WTC11 (cell line): Measurements from ENCODE around the gene SMIM12. TPM values are rescaled to one million over a fixed set of nuclear protein-coding genes. Genes with fewer than 3 reads are reported as not detected.

ENCODE experiments used
- ATAC-seq: fragments of 200-7000 bp; cut with Tn5 transposase; 2 replicates; pipeline ENCODE4 v1.10.0; 2021; ENCODE audit warnings: mild to moderate bottlenecking, moderate library complexity
- CTCF ChIA-PET: fragments of 300-600 bp; sonication (Branson Sonifier 250); formaldehyde crosslinking; loops from one replicate; lab custom pipeline; 2021; ENCODE audit warnings: antibody characterized with exemption; lab: Charles Lee
- POLR2A ChIA-PET: fragments of 350-600 bp; sonication (Branson Sonifier 250); formaldehyde crosslinking; loops from one replicate; lab custom pipeline; 2021; ENCODE audit warnings: antibody characterized with exemption; lab: Charles Lee
- DNase-seq: peaks from one replicate; pipeline ENCODE4 v3.0.0; 2021; ENCODE audit warnings: low spot score
- H3K27ac Mint-ChIP-seq: 2 replicates; pipeline ENCODE4 v1.8.0; 2021; ENCODE audit warnings: mixed read lengths
- H3K27me3 Mint-ChIP-seq: 2 replicates; pipeline ENCODE4 v1.8.0; 2021; ENCODE audit warnings: low read depth, mild to moderate bottlenecking, moderate library complexity, mixed read lengths
- H3K36me3 Mint-ChIP-seq: 2 replicates; pipeline ENCODE4 v1.8.0; 2021; ENCODE audit warnings: mixed read lengths
- H3K4me1 Mint-ChIP-seq: 2 replicates; pipeline ENCODE4 v1.8.0; 2022; ENCODE audit warnings: mixed read lengths
- H3K4me3 Mint-ChIP-seq: 2 replicates; pipeline ENCODE4 v1.8.0; 2021; ENCODE audit warnings: mild to moderate bottlenecking, moderate library complexity, mixed read lengths
- H3K9me3 Mint-ChIP-seq: 2 replicates; pipeline ENCODE4 v1.8.0; 2021; ENCODE audit warnings: mixed read lengths
- CTCF ChIP-seq: fragments of 200-600 bp; IDR thresholded peaks from 2 replicates; pipeline ENCODE4 v1.8.0; 2022; ENCODE audit warnings: antibody characterized with exemption
- E2F1 ChIP-seq: sonication (generic); formaldehyde crosslinking; IDR thresholded peaks from 2 replicates; pipeline ENCODE4 v1.8.0; 2022; ENCODE audit warnings: mild to moderate bottlenecking, missing genetic modification reagents
- ELF4 ChIP-seq: sonication (generic); formaldehyde crosslinking; IDR thresholded peaks from 2 replicates; pipeline ENCODE4 v1.8.1; 2022; ENCODE audit warnings: low read depth, mild to moderate bottlenecking, moderate library complexity, missing genetic modification reagents
- ETV6 ChIP-seq: sonication (generic); formaldehyde crosslinking; IDR thresholded peaks from 2 replicates; pipeline ENCODE4 v1.8.1; 2022; ENCODE audit warnings: mild to moderate bottlenecking, missing genetic modification reagents
- GRHL2 ChIP-seq: fragments of 250-450 bp; sonication (Bioruptor Pico); IDR thresholded peaks from 2 replicates; pipeline ENCODE4 v1.8.0; 2022; ENCODE audit warnings: mild to moderate bottlenecking, moderate library complexity; ENCODE audit not compliant: insufficient replicate concordance, severe bottlenecking
- MAX ChIP-seq: sonication (generic); formaldehyde crosslinking; IDR thresholded peaks from 2 replicates; pipeline ENCODE4 v1.8.0; 2022; ENCODE audit warnings: mild to moderate bottlenecking, missing genetic modification reagents
- MLX ChIP-seq: sonication (generic); formaldehyde crosslinking; IDR thresholded peaks from 2 replicates; pipeline ENCODE4 v1.8.1; 2023; ENCODE audit warnings: mild to moderate bottlenecking, missing genetic modification reagents, moderate library complexity
- NFYB ChIP-seq: sonication (generic); formaldehyde crosslinking; conservative IDR thresholded peaks from 2 replicates; pipeline ENCODE4 v1.8.0; 2022; ENCODE audit warnings: low read depth, missing genetic modification reagents
- RELA ChIP-seq: sonication (generic); formaldehyde crosslinking; IDR thresholded peaks from 2 replicates; pipeline ENCODE4 v1.8.1; 2022; ENCODE audit warnings: missing genetic modification reagents, mild to moderate bottlenecking, borderline replicate concordance
- TCF7 ChIP-seq: sonication (generic); formaldehyde crosslinking; IDR thresholded peaks from 2 replicates; pipeline ENCODE4 v1.8.0; 2022; ENCODE audit warnings: mild to moderate bottlenecking, low read depth, missing genetic modification reagents, moderate library complexity
- ZNF281 ChIP-seq: sonication (generic); formaldehyde crosslinking; IDR thresholded peaks from 2 replicates; pipeline ENCODE4 v1.8.0; 2023; ENCODE audit warnings: mild to moderate bottlenecking, missing genetic modification reagents
- ZNF317 ChIP-seq: sonication (generic); formaldehyde crosslinking; IDR thresholded peaks from 2 replicates; pipeline ENCODE4 v1.8.1; 2023; ENCODE audit warnings: low read depth, mild to moderate bottlenecking, moderate library complexity, missing genetic modification reagents, borderline replicate concordance
- ZNF425 ChIP-seq: fragments of 250-450 bp; sonication (Bioruptor Pico); conservative IDR thresholded peaks from 2 replicates; pipeline ENCODE4 v1.9.0; 2021; ENCODE audit warnings: mild to moderate bottlenecking
- ZSCAN18 ChIP-seq: fragments of 250-450 bp; sonication (Bioruptor Pico); IDR thresholded peaks from 2 replicates; pipeline ENCODE4 v2.1.2; 2022; ENCODE audit warnings: mild to moderate bottlenecking, moderate library complexity
- total RNA-seq: library from RNA; stranded (reverse); gene quantifications from 3 replicates; pipeline ENCODE4 v1.2.3, GENCODE V29; 2021
- TF ChIP-seq, protein P1 (sequence below): sonication (generic); formaldehyde crosslinking; conservative IDR thresholded peaks from 2 replicates; pipeline ENCODE4 v1.8.1; 2022; ENCODE audit warnings: mild to moderate bottlenecking, missing genetic modification reagents
- TF ChIP-seq, protein P2 (sequence below): sonication (generic); formaldehyde crosslinking; IDR thresholded peaks from 2 replicates; pipeline ENCODE4 v1.8.1; 2023; ENCODE audit warnings: mild to moderate bottlenecking, missing genetic modification reagents, borderline replicate concordance

SMIM12 gene
- total RNA-seq, 1 experiment from 2014 or later: 34.6 TPM

- no peak for TF ChIP-seq CTCF
- TF ChIP-seq, protein P1, sequence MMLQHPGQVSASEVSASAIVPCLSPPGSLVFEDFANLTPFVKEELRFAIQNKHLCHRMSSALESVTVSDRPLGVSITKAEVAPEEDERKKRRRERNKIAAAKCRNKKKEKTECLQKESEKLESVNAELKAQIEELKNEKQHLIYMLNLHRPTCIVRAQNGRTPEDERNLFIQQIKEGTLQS (CRISPR knock-in tag): no peak
Measured at GRCh38 chr1:34851431-34852105, 8.0 kb downstream of the SMIM12 start (continued).

DNA sequence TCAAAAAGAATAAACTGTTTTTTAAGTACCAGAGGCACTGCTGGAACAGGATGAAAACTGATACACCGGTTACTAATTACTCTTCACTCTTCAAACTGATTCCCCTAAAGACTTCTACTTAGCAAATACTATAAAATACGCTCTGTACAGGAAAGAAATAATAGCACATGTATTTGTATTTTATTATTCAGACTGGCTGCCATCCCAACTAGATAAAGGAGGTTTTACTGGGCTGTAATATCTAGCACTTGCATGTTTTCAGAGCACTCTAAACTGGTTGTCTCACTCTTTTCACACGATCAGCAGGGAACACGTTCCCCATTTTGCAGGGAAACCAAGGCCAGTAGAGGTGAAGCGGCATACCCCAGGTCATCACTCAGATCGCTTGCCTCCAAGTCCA lies 9.2 kb downstream of the SMIM12 start:
- ChIA-PET POLR2A (no interaction called here), CTCF (interaction anchor here (1.0 to 1.2 kb wide), 2 partner anchors 16 to 62 kb away, joined by 3 to 4 read pairs; no protein-coding TSS in a partner anchor)
- Mint-ChIP-seq H3K27ac (no peak overlapping the region), H3K4me1 (peaks cover 32% of the 10 kb centered on the region), H3K36me3 (peaks cover 22% of the 10 kb centered on the region), H3K27me3 (no peaks in the 10 kb centered on the region), H3K4me3 (no peak overlapping the region), H3K9me3 (no peaks in the 10 kb centered on the region)
- ATAC-seq (no peak), DNase-seq (no peak)
- TF ChIP-seq ZNF317 (no peak), ETV6 (CRISPR knock-in tag) (no peak), NFYB (CRISPR knock-in tag) (no peak), ZSCAN18 (CRISPR knock-in tag) (no peak), MAX (no peak), RELA (CRISPR knock-in tag) (no peak), CTCF (no peak), GRHL2 (CRISPR knock-in tag) (no peak), E2F1 (CRISPR knock-in tag) (no peak), ELF4 (CRISPR knock-in tag) (no peak), TCF7 (CRISPR knock-in tag) (no peak), ZNF281 (no peak), MLX (CRISPR knock-in tag) (no peak), ZNF425 (CRISPR knock-in tag) (no peak)
- TF ChIP-seq, protein P2, sequence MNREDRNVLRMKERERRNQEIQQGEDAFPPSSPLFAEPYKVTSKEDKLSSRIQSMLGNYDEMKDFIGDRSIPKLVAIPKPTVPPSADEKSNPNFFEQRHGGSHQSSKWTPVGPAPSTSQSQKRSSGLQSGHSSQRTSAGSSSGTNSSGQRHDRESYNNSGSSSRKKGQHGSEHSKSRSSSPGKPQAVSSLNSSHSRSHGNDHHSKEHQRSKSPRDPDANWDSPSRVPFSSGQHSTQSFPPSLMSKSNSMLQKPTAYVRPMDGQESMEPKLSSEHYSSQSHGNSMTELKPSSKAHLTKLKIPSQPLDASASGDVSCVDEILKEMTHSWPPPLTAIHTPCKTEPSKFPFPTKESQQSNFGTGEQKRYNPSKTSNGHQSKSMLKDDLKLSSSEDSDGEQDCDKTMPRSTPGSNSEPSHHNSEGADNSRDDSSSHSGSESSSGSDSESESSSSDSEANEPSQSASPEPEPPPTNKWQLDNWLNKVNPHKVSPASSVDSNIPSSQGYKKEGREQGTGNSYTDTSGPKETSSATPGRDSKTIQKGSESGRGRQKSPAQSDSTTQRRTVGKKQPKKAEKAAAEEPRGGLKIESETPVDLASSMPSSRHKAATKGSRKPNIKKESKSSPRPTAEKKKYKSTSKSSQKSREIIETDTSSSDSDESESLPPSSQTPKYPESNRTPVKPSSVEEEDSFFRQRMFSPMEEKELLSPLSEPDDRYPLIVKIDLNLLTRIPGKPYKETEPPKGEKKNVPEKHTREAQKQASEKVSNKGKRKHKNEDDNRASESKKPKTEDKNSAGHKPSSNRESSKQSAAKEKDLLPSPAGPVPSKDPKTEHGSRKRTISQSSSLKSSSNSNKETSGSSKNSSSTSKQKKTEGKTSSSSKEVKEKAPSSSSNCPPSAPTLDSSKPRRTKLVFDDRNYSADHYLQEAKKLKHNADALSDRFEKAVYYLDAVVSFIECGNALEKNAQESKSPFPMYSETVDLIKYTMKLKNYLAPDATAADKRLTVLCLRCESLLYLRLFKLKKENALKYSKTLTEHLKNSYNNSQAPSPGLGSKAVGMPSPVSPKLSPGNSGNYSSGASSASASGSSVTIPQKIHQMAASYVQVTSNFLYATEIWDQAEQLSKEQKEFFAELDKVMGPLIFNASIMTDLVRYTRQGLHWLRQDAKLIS (CRISPR knock-in tag): no peak
